ENCODE measurements around the gene TNFAIP1.

TNFAIP1 gene

DNA sequence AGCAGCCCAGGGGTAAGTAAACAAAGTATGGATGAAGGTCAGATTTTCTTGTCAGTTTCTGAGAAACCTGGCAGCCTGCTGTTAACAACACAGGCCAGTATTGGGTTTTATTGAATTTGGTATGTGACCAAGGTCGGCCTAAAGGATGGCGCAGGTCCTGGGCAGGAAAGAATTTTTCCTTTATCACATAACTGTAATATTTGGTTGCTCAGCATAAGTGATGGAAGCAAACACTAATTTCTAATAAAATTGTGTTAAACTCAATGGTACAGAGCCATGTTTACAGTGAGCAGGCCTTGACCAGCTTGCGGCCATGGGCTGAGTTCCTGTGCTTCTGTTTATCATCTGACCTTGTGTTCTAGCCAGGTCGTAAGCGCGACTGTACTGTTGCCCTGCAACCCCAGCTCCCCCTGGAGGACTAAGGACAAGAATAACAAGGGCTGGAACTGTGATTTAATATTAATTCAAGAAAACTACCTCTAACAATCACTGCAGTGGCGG is 11.2 kb downstream of the TNFAIP1 start:
- no peak for DNase-seq

DNA sequence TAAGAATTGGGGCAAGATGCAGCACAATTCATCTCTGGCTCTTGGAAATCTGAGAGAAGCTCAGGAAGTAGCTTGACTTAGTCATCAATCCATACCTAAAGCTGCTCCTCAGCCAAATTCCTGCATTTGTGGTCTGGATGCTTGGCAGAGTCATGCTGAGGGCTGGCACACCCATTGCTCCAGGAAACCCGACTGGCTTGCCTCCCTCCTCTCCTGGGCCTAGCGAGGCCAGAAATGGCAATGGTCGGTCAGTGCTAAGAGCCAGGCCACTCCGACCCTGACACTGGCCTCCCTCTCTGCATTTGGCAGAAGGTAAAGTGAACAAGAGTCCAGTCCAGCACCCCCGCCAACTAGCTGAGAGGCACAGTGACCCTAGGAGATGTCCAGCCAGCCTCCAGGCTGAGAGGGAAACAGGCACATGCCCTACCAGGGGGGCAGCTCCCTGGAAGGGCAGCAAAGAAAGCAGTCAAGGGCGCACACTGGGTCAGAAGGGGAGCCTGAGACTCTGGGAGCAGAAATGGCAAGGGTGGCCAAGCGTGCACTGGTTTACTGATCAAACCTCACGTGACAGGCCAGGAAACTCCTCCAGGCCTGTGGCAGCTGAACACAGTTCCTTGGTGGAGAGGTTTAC is 11.8 kb downstream of the TNFAIP1 start:
- no peak for DNase-seq

GRCh38 chr17:28348979-28349378 is 13.4 kb downstream of the TNFAIP1 start:
- no peak for DNase-seq

DNA sequence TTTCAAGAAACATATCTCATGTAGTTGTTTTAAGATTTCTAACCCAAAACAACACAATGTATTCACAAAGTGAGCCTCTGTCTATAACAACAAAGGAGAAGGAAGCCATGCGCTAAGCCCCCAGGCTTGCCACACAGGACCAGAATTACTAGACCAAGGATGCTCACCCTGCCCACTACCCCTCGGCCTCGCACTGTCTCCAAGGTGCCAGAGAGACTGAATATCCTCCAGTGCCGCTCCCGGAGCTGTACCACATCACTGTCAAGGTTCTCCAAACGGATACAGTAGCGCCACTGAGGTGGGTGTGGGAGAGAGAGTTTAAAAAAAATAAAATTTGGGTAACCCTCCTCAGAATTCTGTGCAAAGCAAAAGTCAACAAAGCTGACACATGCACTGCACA is 14.7 kb downstream of the TNFAIP1 start:
- DNase-seq: no peak

DNA sequence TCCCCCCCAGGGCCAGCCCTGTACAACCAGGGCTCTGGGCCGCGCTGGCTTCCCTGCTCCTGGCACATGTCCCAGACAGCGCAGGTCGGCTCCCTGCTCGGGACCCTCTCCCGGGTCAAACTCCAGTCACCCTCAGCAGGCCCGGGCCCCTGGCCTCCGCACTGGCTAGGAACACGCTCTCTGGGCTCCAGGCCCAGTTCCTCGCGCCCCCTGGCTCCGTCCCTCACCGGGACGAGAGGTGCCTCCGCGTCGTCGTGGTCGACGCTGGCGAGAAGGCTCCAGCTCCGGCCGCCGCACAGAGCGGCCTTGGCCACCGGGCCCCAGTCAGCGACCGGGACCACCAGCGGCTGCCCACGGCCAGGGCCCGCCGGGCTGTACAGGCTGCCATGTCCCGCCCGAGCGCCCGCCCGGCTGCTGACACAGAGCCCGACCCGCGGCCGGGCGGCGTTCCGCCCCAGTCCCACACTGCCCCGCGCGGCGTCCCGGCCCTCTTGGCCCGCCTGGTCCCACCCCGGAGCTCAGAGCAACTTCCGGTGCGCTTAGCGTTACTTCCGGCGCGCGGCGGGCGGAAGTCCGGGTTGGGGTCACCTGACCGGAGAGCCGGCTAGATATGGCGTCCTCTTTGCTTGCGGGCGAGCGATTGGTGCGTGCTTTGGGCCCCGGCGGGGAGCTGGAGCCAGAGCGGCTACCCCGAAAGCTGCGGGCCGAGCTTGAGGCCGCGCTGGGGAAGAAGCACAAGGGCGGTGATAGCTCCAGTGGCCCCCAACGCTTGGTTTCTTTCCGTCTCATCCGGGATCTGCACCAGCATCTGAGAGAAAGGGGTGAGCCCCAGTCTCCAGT is 21.7 kb downstream of the TNFAIP1 start, which contains the start of gene POLDIP2:
TSS of gene POLDIP2 (minus strand) at position 467 of the 840 bp plus-strand sequence. CDS start at position 388, 79 bp downstream.
- DNase-seq: peak; percentile 50

- DNase-seq: no peak
Measured at GRCh38 chr17:28357901-28358197, 22.3 kb downstream of the TNFAIP1 start.

DNA sequence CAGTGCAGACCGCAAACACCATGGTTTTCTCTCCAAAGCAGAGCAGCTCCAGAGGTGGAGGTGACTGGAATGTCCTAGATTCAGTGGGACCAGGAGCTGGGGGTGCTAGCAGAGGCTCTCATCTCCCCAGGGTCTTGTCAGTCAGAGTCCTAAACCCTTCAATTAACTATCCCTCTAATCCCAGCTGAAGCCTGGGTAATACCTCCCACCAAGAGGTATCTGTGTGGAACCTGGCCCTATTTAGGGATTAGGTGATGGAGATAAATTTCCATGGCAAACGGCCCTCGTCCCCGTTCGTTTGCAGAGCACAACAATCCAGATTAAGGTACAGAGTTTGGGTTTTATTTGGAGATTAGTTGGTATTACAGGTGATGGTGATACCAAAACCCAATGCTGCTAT is 27.6 kb downstream of the TNFAIP1 start:
- no peak for DNase-seq

DNA sequence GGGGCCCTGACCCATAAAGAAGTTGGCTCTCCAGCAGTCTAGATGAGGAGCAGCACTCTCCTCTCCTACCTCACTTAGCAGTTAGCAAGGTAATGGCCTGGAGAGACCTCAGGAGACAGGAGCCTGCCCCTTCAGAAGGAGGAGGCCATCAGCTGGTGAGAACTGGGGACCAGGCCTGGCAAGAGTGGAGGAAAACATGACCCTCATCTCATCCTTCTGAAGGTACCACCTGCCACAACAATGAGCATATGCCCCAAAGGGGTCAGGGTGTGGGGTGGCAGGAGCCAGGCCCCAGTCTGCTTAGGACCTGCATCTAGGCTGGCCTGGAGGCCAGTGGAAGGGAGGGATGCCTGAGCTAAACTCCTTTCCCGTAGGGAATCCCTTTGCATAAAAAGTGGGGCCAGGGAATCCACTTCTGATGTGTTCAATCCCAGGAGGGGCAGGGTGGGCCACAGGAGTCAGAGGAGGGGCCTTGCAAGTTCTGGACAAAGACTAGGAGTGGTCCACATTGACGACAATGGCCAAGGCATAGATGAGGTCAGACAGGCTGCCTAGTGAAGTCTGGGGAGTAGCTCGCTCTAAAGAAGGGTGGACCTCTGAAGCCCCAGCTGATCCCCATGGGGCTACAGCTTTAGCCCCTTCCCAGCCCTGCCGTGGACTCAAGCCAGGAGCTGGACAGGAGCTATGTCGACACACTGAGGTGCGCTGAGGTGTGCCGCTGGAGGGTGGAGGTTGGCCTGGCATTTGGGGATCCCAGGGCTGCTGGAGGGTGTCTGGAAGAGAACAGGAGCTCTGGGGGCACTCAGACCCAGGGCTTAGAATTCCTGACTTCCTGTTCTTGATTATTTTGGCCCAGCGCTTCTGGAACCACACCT is 28.5 kb downstream of the TNFAIP1 start:
- no peak for DNase-seq

DNA sequence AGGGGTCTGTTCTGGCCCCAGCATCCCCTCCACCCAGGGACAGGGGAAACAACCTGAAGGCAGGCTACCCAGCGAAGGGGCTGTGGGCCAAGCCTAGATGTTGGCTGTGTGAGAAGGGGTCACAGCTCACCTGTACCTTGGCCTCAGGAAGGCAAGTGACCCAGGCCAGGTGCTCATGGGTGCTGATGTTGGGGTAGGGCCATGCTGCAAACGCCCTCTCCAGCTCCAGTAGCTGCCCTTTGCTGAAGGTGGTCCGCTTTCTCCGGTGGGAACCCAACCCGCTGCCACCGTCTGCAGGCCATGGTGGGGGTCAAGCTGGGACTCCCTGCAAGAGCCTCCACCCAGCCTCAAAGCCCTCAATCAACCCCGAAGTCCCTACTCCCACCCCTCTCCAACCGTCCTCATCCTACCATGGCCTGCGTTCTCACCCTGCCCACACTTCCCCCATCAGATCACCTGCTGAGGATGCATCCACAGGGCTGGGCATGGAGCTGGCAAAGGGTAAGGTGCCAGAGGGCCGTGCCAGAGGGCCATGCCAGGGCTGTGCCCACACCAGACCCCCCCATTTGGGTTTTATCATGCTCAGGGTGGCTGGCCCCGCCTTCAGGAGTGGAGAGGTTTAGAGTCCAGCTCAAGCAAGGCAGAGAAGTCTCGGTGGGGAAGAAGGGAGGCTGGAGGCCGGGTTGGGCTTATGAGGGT is 29.3 kb downstream of the TNFAIP1 start, which contains the start of gene SEBOX:
TSS of gene SEBOX (minus strand) at position 535 of the 699 bp plus-strand sequence. CDS start at position 487, 48 bp downstream.
- DNase-seq: no peak

DNA sequence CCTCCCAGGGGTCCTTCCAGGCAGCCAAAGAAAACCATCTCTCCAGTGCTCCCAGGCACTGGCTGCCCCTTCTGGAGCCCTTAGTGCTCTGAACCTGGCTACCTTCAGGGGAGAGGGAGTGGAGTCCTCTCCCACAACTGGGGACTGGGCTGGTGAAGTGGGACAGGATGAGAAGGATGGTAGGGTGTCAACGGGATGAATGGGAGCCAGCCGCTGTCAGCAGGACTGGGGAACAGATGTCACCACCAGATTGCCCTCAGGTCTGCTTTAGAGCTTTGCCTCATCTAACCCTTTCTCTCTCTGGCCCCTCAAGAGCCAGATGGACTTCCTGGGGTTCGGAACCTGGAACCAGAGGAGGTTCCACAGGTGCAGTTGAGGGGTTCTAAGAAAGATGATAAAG is 29.9 kb downstream of the TNFAIP1 start:
- no peak for DNase-seq

DNA sequence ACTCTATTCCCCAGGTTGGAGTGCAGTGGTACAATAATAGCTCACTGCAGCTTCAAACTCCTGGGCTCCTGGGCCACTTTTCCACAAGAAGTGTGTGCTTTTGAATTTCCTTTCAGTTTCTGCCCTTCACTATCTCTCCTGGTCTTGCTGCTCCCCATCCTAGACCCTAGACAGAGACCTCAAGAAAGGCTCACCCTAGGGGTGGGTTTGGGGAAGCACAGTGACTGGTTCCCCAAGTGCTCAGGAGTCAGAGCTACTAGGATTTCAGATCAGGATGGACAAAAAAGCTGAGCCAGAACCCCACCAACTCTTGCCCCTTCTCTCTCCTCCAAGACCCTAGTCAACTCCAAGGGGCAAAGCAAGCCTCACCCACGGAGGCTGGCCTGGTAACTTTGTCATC is 31.0 kb downstream of the TNFAIP1 start:
- DNase-seq: no peak

GRCh38 chr17:28367641-28368305 is 32.2 kb downstream of the TNFAIP1 start:
- no peak for DNase-seq

GRCh38 chr17:28368306-28368831 is 32.8 kb downstream of the TNFAIP1 start:
- DNase-seq: no peak

DNA sequence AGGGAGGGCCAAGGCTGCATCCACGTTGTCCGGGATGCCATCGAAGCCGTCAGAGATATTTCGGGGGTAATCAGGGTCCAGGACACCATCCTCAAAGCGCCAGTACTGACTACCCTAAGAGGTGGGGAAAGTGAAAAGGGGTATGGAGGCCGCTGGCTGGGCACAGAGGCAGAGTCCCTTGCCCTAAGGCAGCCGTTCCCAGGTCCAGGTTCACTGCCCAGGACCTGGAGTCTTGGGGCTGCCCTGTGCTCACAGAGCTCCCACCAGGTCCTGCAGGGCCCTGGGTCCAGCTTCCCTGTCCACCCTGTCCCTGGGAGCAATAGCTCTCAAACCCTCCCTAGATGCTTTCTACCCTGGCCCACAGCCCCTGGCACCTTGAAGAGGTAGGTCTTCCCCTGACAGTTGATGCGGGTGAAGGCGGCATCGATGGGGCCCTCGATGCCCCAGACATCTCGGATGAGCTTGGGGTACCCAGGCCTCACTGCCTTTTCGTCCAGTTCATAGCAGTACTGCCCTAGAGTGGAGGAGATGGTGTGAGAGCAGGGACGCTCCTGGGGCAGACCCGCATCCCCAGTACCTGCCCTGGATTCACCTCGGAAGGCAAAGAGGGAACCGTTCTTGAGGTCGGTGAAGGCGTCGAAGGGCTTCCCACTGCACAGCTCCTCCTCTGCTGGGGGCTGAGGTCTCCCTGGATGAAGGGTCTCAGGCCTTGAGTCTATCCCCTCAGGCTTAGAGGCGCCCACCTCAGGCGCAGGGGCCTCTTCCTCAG is 33.5 kb downstream of the TNFAIP1 start:
- no peak for DNase-seq

DNA sequence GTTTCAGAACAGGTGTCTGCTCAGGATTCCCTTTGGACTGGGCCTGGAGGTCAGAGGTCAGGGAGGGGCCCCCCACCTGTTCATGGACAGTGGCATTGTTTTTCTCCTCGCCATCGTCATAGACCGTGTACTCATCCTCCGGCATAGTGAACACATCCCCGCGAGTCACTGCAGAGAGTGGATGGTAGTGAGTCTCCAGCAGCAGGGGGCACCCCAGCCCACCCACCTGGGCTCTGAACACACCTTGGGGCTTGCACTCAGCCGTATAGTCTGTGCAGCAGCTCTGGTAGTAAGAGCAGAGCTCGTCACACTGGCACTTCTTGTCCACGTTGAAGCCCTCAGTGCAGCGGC is 34.1 kb downstream of the TNFAIP1 start:
- DNase-seq: no peak

- DNase-seq: no peak
Measured at GRCh38 chr17:28370035-28370743, 34.6 kb downstream of the TNFAIP1 start, which contains the start of gene VTN. VTN (minus strand) TSS chr17:28370307; CDS start chr17:28370203, 104 bp downstream.

DNA sequence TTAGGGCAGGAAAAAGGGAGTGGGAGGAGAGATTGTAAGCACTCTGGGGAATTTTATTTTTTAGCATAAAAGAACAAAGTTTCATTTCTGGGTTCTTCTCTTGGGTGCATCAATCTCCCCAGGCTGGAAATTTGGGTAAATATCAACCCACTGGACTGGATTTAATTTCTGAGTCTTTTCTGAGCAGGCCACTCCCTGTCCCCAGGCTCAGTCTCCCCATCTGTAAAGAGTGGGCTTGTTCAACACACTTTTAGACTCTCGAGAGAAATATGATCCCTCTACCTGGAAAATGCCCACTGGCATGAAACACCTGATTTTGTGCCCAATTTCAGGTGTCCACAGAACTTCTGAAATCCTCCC is 35.2 kb downstream of the TNFAIP1 start:
- DNase-seq: no peak

- no peak for DNase-seq
Measured at GRCh38 chr17:28371245-28372202, 36.0 kb downstream of the TNFAIP1 start, which contains the start of gene SARM1. SARM1 (plus strand) TSS chr17:28371694; CDS start chr17:28372033, 339 bp downstream.

Measured in NCI-H2029 treated with DMSO at 0.1 percent for 48 hours (cell line).